GM21737 (cell line): ENCODE measurements around the gene SPPL3.
A peak's percentile ranks its signal among the peaks of the same experiment; 100 is the strongest.
"Not testable (repeated sequence)": the region's sequence is repeated elsewhere in the genome, so short reads cannot be mapped to it uniquely, and the experiment has no call there.

Experiments
- ATAC-seq: cut with Tn5 transposase; IDR thresholded peaks from one replicate; pipeline ENCODE4 v1.9.1; 2021; ENCODE audit warnings: mild to moderate bottlenecking, moderate library complexity; ENCODE audit not compliant: unreplicated experiment

Gene SPPL3

GRCh38 chr12:120921637-120922036 is 17.5 kb upstream of the SPPL3 start:
- no peak for ATAC-seq

- no peak for ATAC-seq
Measured at GRCh38 chr12:120920178-120920577, 16.0 kb upstream of the SPPL3 start.

GRCh38 chr12:120917748-120918147 is 13.6 kb upstream of the SPPL3 start:
- ATAC-seq, result no peak

GRCh38 chr12:120916561-120916960 is 12.4 kb upstream of the SPPL3 start:
- no peak for ATAC-seq

- ATAC-seq, result no peak
Measured at GRCh38 chr12:120914794-120915193, 10.6 kb upstream of the SPPL3 start.

GRCh38 chr12:120909633-120910298 is 5.6 kb upstream of the SPPL3 start:
- no peak for ATAC-seq

- ATAC-seq, result no peak
Measured at GRCh38 chr12:120905856-120906384, 1.8 kb upstream of the SPPL3 start.

GRCh38 chr12:120903412-120904196 is 554 bp downstream of the SPPL3 start:
- peak; percentile 39 for ATAC-seq

GRCh38 chr12:120902846-120903411 is 1.2 kb downstream of the SPPL3 start:
- ATAC-seq, result no peak

GRCh38 chr12:120901818-120902217 is 2.3 kb downstream of the SPPL3 start:
- ATAC-seq, result no peak

GRCh38 chr12:120901101-120901500 is 3.1 kb downstream of the SPPL3 start:
- ATAC-seq, result not testable (repeated sequence)

GRCh38 chr12:120895532-120895931 is 8.6 kb downstream of the SPPL3 start:
- no peak for ATAC-seq

GRCh38 chr12:120892265-120892664 is 11.9 kb downstream of the SPPL3 start:
- no peak for ATAC-seq

- ATAC-seq, result no peak
Measured at GRCh38 chr12:120890963-120891362, 13.2 kb downstream of the SPPL3 start.

- no peak for ATAC-seq
Measured at GRCh38 chr12:120887253-120888043, 16.7 kb downstream of the SPPL3 start.

GRCh38 chr12:120886199-120887018 is 17.7 kb downstream of the SPPL3 start:
- ATAC-seq, result peak; percentile 72

GRCh38 chr12:120885521-120885920 is 18.6 kb downstream of the SPPL3 start:
- no peak for ATAC-seq

GRCh38 chr12:120884644-120885043 is 19.5 kb downstream of the SPPL3 start:
- no peak for ATAC-seq

GRCh38 chr12:120882055-120882555 is 22.1 kb downstream of the SPPL3 start:
- no peak for ATAC-seq

GRCh38 chr12:120879718-120880300 is 24.3 kb downstream of the SPPL3 start:
- no peak for ATAC-seq
